GM19328 (cell line): ENCODE measurements around the gene IQCM.

ENCODE experiments used
- ATAC-seq: cut with Tn5 transposase; IDR thresholded peaks from one replicate; pipeline ENCODE4 v1.9.1; 2021; ENCODE audit warnings: mild to moderate bottlenecking, moderate library complexity; ENCODE audit not compliant: unreplicated experiment

The IQCM gene

GRCh38 chr4:149713031-149713430, 102.6 kb downstream of the IQCM start:
- no peak for ATAC-seq

- no peak for ATAC-seq
Observed at GRCh38 chr4:149711593-149712365, 103.9 kb downstream of the IQCM start.

GRCh38 chr4:149709640-149710039, 106.0 kb downstream of the IQCM start:
- no peak for ATAC-seq

GRCh38 chr4:149708513-149709130, 107.0 kb downstream of the IQCM start:
- no peak for ATAC-seq

- ATAC-seq, result no peak
Observed at GRCh38 chr4:149707862-149708261, 107.8 kb downstream of the IQCM start.

GRCh38 chr4:149706942-149707341, 108.7 kb downstream of the IQCM start:
- no peak for ATAC-seq

GRCh38 chr4:149702414-149703293, 113.0 kb downstream of the IQCM start:
- ATAC-seq, result no peak

- ATAC-seq, result no peak
Observed at GRCh38 chr4:149701435-149702156, 114.0 kb downstream of the IQCM start.

GRCh38 chr4:149700272-149700671, 115.4 kb downstream of the IQCM start:
- no peak for ATAC-seq

GRCh38 chr4:149699642-149700041, 116.0 kb downstream of the IQCM start:
- ATAC-seq, result no peak

- ATAC-seq, result no peak
Observed at GRCh38 chr4:149690726-149691125, 124.9 kb downstream of the IQCM start.

- ATAC-seq, result no peak
Observed at GRCh38 chr4:149684516-149684915, 131.1 kb downstream of the IQCM start.

- no peak for ATAC-seq
Observed at GRCh38 chr4:149676076-149676475, 139.6 kb downstream of the IQCM start.

- ATAC-seq, result no peak
Observed at GRCh38 chr4:149645790-149646189, 169.9 kb downstream of the IQCM start.

GRCh38 chr4:149638073-149638472, 177.6 kb downstream of the IQCM start:
- ATAC-seq, result no peak

- no peak for ATAC-seq
Observed at GRCh38 chr4:149634368-149634767, 181.3 kb downstream of the IQCM start.

- no peak for ATAC-seq
Observed at GRCh38 chr4:149631629-149632028, 184.0 kb downstream of the IQCM start.

- no peak for ATAC-seq
Observed at GRCh38 chr4:149630064-149630463, 185.6 kb downstream of the IQCM start.

- ATAC-seq, result no peak
Observed at GRCh38 chr4:149605601-149606378, 209.9 kb downstream of the IQCM start.

- no peak for ATAC-seq
Observed at GRCh38 chr4:149604827-149605226, 210.8 kb downstream of the IQCM start.
